H1 (cell line): ENCODE measurements around the gene AQP7. TPM values are rescaled to one million over a fixed set of nuclear protein-coding genes. Genes with fewer than 3 reads are reported as not detected.

Experiments used
- CTCF ChIA-PET: fragments of 300-600 bp; sonication (Branson Sonifier 250); formaldehyde crosslinking; loops from one replicate; lab custom pipeline; 2021; ENCODE audit not compliant: partially characterized antibody; lab: Charles Lee
- POLR2A ChIA-PET: fragments of 300-600 bp; sonication (Branson Sonifier 250); formaldehyde crosslinking; loops from one replicate; lab custom pipeline; 2021; ENCODE audit warnings: inconsistent platforms; ENCODE audit not compliant: partially characterized antibody; lab: Charles Lee
- DNase-seq, 2 experiments: peaks; one replicate each; pipeline versions ENCODE4 v3.0.0 to v3.0.0-alpha.2; 2010 to 2022; ENCODE audit warnings: low spot score in 2 of 2, low read depth in 1 of 2, mixed read lengths in 1 of 2
- FAIRE-seq: peaks from 2 replicates; lab custom pipeline; 2011; peaks lifted over from hg19 to GRCh38; lab: Jason Lieb, UNC
- H2AFZ ChIP-seq: 2 replicates; pipeline ENCODE4 v1.8.1; 2012; ENCODE audit warnings: low read length, inconsistent platforms
- H2AK5ac ChIP-seq: 2 replicates; pipeline ENCODE4 v1.6.1; 2013; ENCODE audit warnings: low read depth, low read length
- H2BK120ac ChIP-seq: replicated peaks from 2 replicates; pipeline ENCODE3; 2013; ENCODE audit warnings: low read depth, low read length, inconsistent platforms
- H2BK12ac ChIP-seq: 2 replicates; pipeline ENCODE4 v1.6.1; 2013; ENCODE audit warnings: low read depth, low read length
- H2BK15ac ChIP-seq: 2 replicates; pipeline ENCODE4 v1.6.1; 2013; ENCODE audit warnings: low read length
- H2BK20ac ChIP-seq: 2 replicates; pipeline ENCODE4 v1.6.1; 2013; ENCODE audit warnings: low read length
- H2BK5ac ChIP-seq: 2 replicates; pipeline ENCODE4 v1.6.1; 2013; ENCODE audit warnings: low read depth, low read length
- H3K14ac ChIP-seq: 2 replicates; pipeline ENCODE4 v1.6.1; 2013; ENCODE audit warnings: inconsistent platforms; ENCODE audit not compliant: insufficient read length
- H3K18ac ChIP-seq: 2 replicates; pipeline ENCODE4 v1.6.1; 2013; ENCODE audit warnings: low read length; ENCODE audit errors: extremely low read depth
- H3K23ac ChIP-seq: 2 replicates; pipeline ENCODE4 v1.6.1; 2013; ENCODE audit warnings: inconsistent platforms; ENCODE audit not compliant: insufficient read length
- H3K23me2 ChIP-seq: 2 replicates; pipeline ENCODE4 v1.6.1; 2013; ENCODE audit warnings: low read depth, low read length
- H3K27ac ChIP-seq: 2 replicates; pipeline ENCODE4 v1.6.1; 2011; ENCODE audit warnings: low read depth, low read length, inconsistent platforms
- H3K27me3 ChIP-seq, 4 experiments: replicated peaks in 1 of 4; 1 replicate in 1 of 4; 2 replicates in 3 of 4; pipeline versions ENCODE4 v1.6.1 to v1.8.1; 2011 to 2013; ENCODE audit warnings: low read length in 3 of 4, mild to moderate bottlenecking in 3 of 4, inconsistent platforms in 2 of 4, mixed read lengths in 2 of 4, moderate library complexity in 1 of 4; ENCODE audit not compliant: control insufficient read depth in 3 of 4, insufficient read depth in 3 of 4; ENCODE audit errors: extremely low read depth in 1 of 4
- H3K36me3 ChIP-seq, 4 experiments: 2 replicates each; pipeline versions ENCODE4 v1.6.1 to v1.8.1; 2011 to 2013; ENCODE audit warnings: mild to moderate bottlenecking in 4 of 4, low read length in 3 of 4, moderate library complexity in 2 of 4, control low read depth in 1 of 4, inconsistent platforms in 1 of 4; ENCODE audit not compliant: insufficient read depth in 4 of 4, control insufficient read depth in 2 of 4
- H3K4ac ChIP-seq: replicated peaks from 2 replicates; pipeline ENCODE3; 2013; ENCODE audit warnings: low read length, low read depth, mixed read lengths, inconsistent platforms; ENCODE audit not compliant: insufficient read length
- H3K4me1 ChIP-seq, 4 experiments: replicated peaks in 1 of 4; 1 replicate in 1 of 4; 2 replicates in 3 of 4; pipeline versions ENCODE4 v1.6.1 to v1.8.1; 2011 to 2013; ENCODE audit warnings: low read length in 3 of 4, inconsistent platforms in 2 of 4, mixed read lengths in 1 of 4; ENCODE audit not compliant: insufficient read depth in 4 of 4, control insufficient read depth in 3 of 4
- H3K4me2 ChIP-seq, 2 experiments: 2 replicates each; pipeline versions ENCODE4 v1.6.1 to v1.8.1; 2011 to 2013; ENCODE audit warnings: low read depth in 2 of 2, low read length in 2 of 2, control low read depth in 1 of 2, inconsistent platforms in 1 of 2, mild to moderate bottlenecking in 1 of 2; ENCODE audit not compliant: insufficient read depth in 1 of 2
- H3K4me3 ChIP-seq, 4 experiments: fragments of 200-600, 300-600 bp in 1 of 4; sonication (generic), shearing (Covaris generic), sonication (Bioruptor Twin) in 1 of 4; 2 replicates each; pipeline versions ENCODE4 v1.5.1 to v1.8.1; 2011 to 2016; ENCODE audit warnings: low read length in 4 of 4, low read depth in 3 of 4, control low read depth in 2 of 4, inconsistent platforms in 2 of 4, mild to moderate bottlenecking in 2 of 4, mixed read lengths in 1 of 4, moderate library complexity in 1 of 4; ENCODE audit not compliant: insufficient read depth in 2 of 4; ENCODE audit errors: extremely low read depth in 1 of 4
- H3K56ac ChIP-seq: replicated peaks from 2 replicates; pipeline ENCODE3; 2013; ENCODE audit warnings: low read depth, mild to moderate bottlenecking, mixed read lengths, low read length, inconsistent platforms; ENCODE audit not compliant: insufficient read length
- H3K79me1 ChIP-seq: 2 replicates; pipeline ENCODE4 v1.6.1; 2013; ENCODE audit warnings: low read depth, low read length, control low read depth
- H3K79me2 ChIP-seq, 2 experiments: 2 replicates each; pipeline versions ENCODE4 v1.6.1 to v1.8.1; 2012 to 2013; ENCODE audit warnings: low read length in 2 of 2, mild to moderate bottlenecking in 2 of 2, inconsistent platforms in 1 of 2; ENCODE audit not compliant: insufficient read depth in 2 of 2, control insufficient read depth in 1 of 2
- H3K9ac ChIP-seq, 4 experiments: replicated peaks in 1 of 4; 1 replicate in 1 of 4; 2 replicates in 3 of 4; pipeline versions ENCODE4 v1.6.1 to v1.8.1; 2011 to 2013; ENCODE audit warnings: low read depth in 3 of 4, low read length in 3 of 4, control low read depth in 2 of 4, mild to moderate bottlenecking in 2 of 4, moderate library complexity in 2 of 4, inconsistent platforms in 1 of 4; ENCODE audit errors: extremely low read depth in 1 of 4
- H3K9me3 ChIP-seq, 2 experiments: 2 replicates each; pipeline versions ENCODE4 v1.6.1 to v1.8.1; 2012 to 2013; ENCODE audit warnings: mild to moderate bottlenecking in 2 of 2, moderate library complexity in 2 of 2, control low read depth in 1 of 2, inconsistent platforms in 1 of 2, low read depth in 1 of 2, low read length in 1 of 2, mixed read lengths in 1 of 2; ENCODE audit not compliant: insufficient read depth in 2 of 2
- H4K20me1 ChIP-seq, 2 experiments: replicated peaks in 1 of 2; 2 replicates each; pipeline versions ENCODE3 to v1.8.1; 2011 to 2013; ENCODE audit warnings: inconsistent platforms in 2 of 2, low read length in 2 of 2, mild to moderate bottlenecking in 1 of 2; ENCODE audit not compliant: insufficient read depth in 2 of 2, control insufficient read depth in 1 of 2
- H4K5ac ChIP-seq: 2 replicates; pipeline ENCODE4 v1.6.1; 2013; ENCODE audit warnings: low read length, low read depth, mixed read lengths, inconsistent platforms; ENCODE audit not compliant: insufficient read length
- H4K8ac ChIP-seq: 2 replicates; pipeline ENCODE4 v1.8.0; 2013; ENCODE audit warnings: mild to moderate bottlenecking, moderate library complexity, low read length, inconsistent platforms; ENCODE audit not compliant: insufficient read depth; ENCODE audit errors: extremely low read depth
- H4K91ac ChIP-seq: replicated peaks from 2 replicates; pipeline ENCODE3; 2013; ENCODE audit warnings: low read length, mixed read lengths, inconsistent platforms; ENCODE audit not compliant: insufficient read length
- BCL11A ChIP-seq, 2 experiments: IDR thresholded peaks; one replicate each; pipeline ENCODE4 v1.6.1; 2011; ENCODE audit warnings: low read depth in 2 of 2, low read length in 2 of 2, mild to moderate bottlenecking in 2 of 2
- BRCA1 ChIP-seq: IDR thresholded peaks from 2 replicates; pipeline ENCODE4 v1.6.1; 2012; ENCODE audit warnings: low read depth, low read length, improper control_type of control experiment
- KDM1A ChIP-seq: fragments of 200-600, 300-600 bp; sonication (generic); IDR thresholded peaks from 2 replicates; pipeline ENCODE4 v1.7.1; 2016; ENCODE audit warnings: mild to moderate bottlenecking, low read length, borderline replicate concordance
- YY1 ChIP-seq: IDR thresholded peaks from 2 replicates; pipeline ENCODE4 v1.6.1; 2011; ENCODE audit warnings: low read depth, mild to moderate bottlenecking, low read length
- WGBS, 2 experiments: shearing (Covaris generic) in 1 of 2; methylation state at CpG; one replicate each; pipeline versions ENCODE4 v1.1.6 to v1.1.7; 2013 to 2015; ENCODE audit warnings: low lambda C conversion rate in 2 of 2, mixed read lengths in 2 of 2, inconsistent platforms in 1 of 2, low coverage in 1 of 2, missing lambda C conversion rate in 1 of 2; ENCODE audit not compliant: insufficient replicate concordance in 2 of 2, insufficient coverage in 1 of 2, insufficient read length in 1 of 2; ENCODE audit errors: extremely low coverage in 1 of 2, missing lambda C conversion rate in 1 of 2; 5-methylcytosine and 5-hydroxymethylcytosine counted together
- polyA plus RNA-seq, 7 experiments: library from polyadenylated mRNA; depleted of rRNA in 3 of 7; stranded (reverse) in 5 of 7; unstranded in 2 of 7; fragments of >200 nt in 5 of 7; fragments of 200-250 nt in 2 of 7; gene quantifications; 1 replicate in 5 of 7; 2 replicates in 1 of 7; 4 replicates in 1 of 7; pipeline versions ENCODE4 v1.2.1 to v1.2.3, GENCODE V29; 2011 to 2013; ENCODE audit warnings: missing spikeins in 2 of 7, mixed read lengths in 2 of 7
- total RNA-seq: library from RNA; stranded (reverse); fragmentation: NEBNext Ultra II Directional; extraction: Animal tissue kit (Norgen Biotek cat#: 25700); gene quantifications from 2 replicates; pipeline ENCODE4 v1.2.1, GENCODE V29; 2021

AQP7 gene
- total and polyA plus RNA-seq, 2 of the 8 experiments (the other 6 are each of a cell fraction or from before 2014, with no cell fraction given) = not detected

DNA sequence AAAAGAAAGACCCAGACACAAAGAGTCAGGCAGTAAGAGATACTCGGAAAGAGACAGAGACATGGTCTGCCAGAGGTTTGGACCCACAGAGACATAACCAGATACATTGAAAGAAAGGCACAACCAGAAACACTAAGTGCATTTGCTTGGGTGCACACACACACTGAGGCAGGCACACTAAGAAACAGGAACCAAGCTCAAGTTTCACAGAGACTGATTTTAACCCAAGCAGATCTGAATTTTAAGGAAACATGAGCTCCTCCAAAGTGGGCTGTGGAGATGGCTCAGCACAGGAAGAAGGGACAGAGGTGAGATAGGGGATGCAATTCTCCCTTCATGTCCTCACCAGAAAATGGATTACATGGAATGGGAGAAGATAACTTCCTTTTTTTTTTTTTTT lies 35.5 kb upstream of the AQP7 start:
- ChIA-PET POLR2A (interaction anchor here (1.5 kb wide), 1 partner anchor 12 kb away, joined by 3 read pairs; no protein-coding TSS in a partner anchor), CTCF (interaction anchor here (1.0 to 9.1 kb wide), 6 partner anchors 10 to 184 kb away, joined by 3 to 63 read pairs (median 10); partner anchors contain the start of gene AQP3)
- H3K14ac ChIP-seq = no peak overlapping the region
- peaks cover 0 to 5% (median 0%) of the 10 kb centered on the region in 4 experiments; a peak in 3 of 7 replicates for H3K4me1 ChIP-seq
- no peaks in the 10 kb centered on the region for H3K9me3 ChIP-seq
- H2BK5ac ChIP-seq = no peak overlapping the region
- no peaks in the 10 kb centered on the region for H4K20me1 ChIP-seq
- no peak overlapping the region for H4K5ac ChIP-seq
- H2BK15ac ChIP-seq = peak overlapping the region; percentile 46; the same call in 1 of the 2 replicates
- no peaks in the 10 kb centered on the region; a peak in 1 of 7 replicates for H3K27me3 ChIP-seq
- H3K9ac ChIP-seq = no peak overlapping the region
- FAIRE-seq (no peak), DNase-seq (no peak)
- no peak overlapping the region for H3K56ac ChIP-seq
- H3K27ac ChIP-seq = no peak overlapping the region
- WGBS, 2 experiments = 88% methylated on average over 1 of the region's 1 CpG; no CpG with 5 or more reads in 1 of the 2 experiments
- H4K8ac ChIP-seq = no peak overlapping the region
- no peak overlapping the region for H3K18ac ChIP-seq
- H3K4me2 ChIP-seq = no peak overlapping the region
- no peak overlapping the region for H2BK20ac ChIP-seq
- H2BK120ac ChIP-seq = no peak overlapping the region
- no peaks in the 10 kb centered on the region for H3K36me3 ChIP-seq
- no peaks in the 10 kb centered on the region for H3K79me1 ChIP-seq
- no peak overlapping the region for H2BK12ac ChIP-seq
- no peak overlapping the region for H3K23ac ChIP-seq
- no peak overlapping the region for H2AK5ac ChIP-seq
- no peaks in the 10 kb centered on the region for H3K23me2 ChIP-seq
- H3K4ac ChIP-seq = no peak overlapping the region
- H3K4me3 ChIP-seq = no peak overlapping the region
- H2AFZ ChIP-seq = no peak overlapping the region
- H3K79me2 ChIP-seq = no peaks in the 10 kb centered on the region
- TF ChIP-seq BRCA1 = no peak
- no peak for TF ChIP-seq YY1
- TF ChIP-seq KDM1A = no peak
- no peak for TF ChIP-seq BCL11A (IDR thresholded peaks at IDR 0.05; ENCODE audit: low read depth in 2 of 2, low read length in 2 of 2)
- H4K91ac ChIP-seq = no peak overlapping the region
